NCI-H1694 treated with DMSO at 0.1 percent for 48 hours (cell line): ENCODE results near the gene ANAPC5.
"Not testable (repeated sequence)": the region's sequence is repeated elsewhere in the genome, so short reads cannot be mapped to it uniquely, and the experiment has no call there.

ENCODE experiments used
- DNase-seq: peaks from one replicate; lab custom pipeline; 2025; lab: John Stamatoyannopoulos, UW

ANAPC5 gene

GRCh38 chr12:121314431-121314830 is 37.8 kb downstream of the ANAPC5 start:
- no peak for DNase-seq

- not testable (repeated sequence) for DNase-seq
These were observed 42.0 kb downstream of the ANAPC5 start for GRCh38 chr12:121310231-121310630.

GRCh38 chr12:121307397-121307796 is 44.8 kb downstream of the ANAPC5 start:
- DNase-seq = not testable (repeated sequence)

- DNase-seq = no peak
These were observed 47.9 kb downstream of the ANAPC5 start for GRCh38 chr12:121304306-121304705.

- DNase-seq = no peak
These were observed 50.3 kb downstream of the ANAPC5 start for GRCh38 chr12:121301876-121302275.

GRCh38 chr12:121300083-121300819 is 52.0 kb downstream of the ANAPC5 start:
- DNase-seq = no peak

- no peak for DNase-seq
These were observed 52.5 kb downstream of the ANAPC5 start for GRCh38 chr12:121299662-121300061.

- not testable (repeated sequence) for DNase-seq
These were observed 53.8 kb downstream of the ANAPC5 start for GRCh38 chr12:121298411-121298810.

- DNase-seq = no peak
These were observed 54.7 kb downstream of the ANAPC5 start for GRCh38 chr12:121297435-121297991.

- peak; percentile 40 for DNase-seq
These were observed 55.4 kb downstream of the ANAPC5 start, which contains the start of gene CAMKK2 for GRCh38 chr12:121296618-121297434. Gene CAMKK2, minus strand, starts transcription at chr12:121296709. Its CDS starts 22,183 bp downstream, at chr12:121274526.

GRCh38 chr12:121295746-121296617 is 56.2 kb downstream of the ANAPC5 start:
- no peak for DNase-seq

- no peak for DNase-seq
These were observed 57.0 kb downstream of the ANAPC5 start for GRCh38 chr12:121295116-121295745.

- no peak for DNase-seq
These were observed 57.9 kb downstream of the ANAPC5 start for GRCh38 chr12:121294151-121294889.

- DNase-seq = no peak
These were observed 58.6 kb downstream of the ANAPC5 start for GRCh38 chr12:121293603-121294002.

- no peak for DNase-seq
These were observed 61.8 kb downstream of the ANAPC5 start for GRCh38 chr12:121290410-121290809.

- no peak for DNase-seq
These were observed 62.2 kb downstream of the ANAPC5 start for GRCh38 chr12:121289962-121290361.

- no peak for DNase-seq
These were observed 63.2 kb downstream of the ANAPC5 start for GRCh38 chr12:121288986-121289385.

GRCh38 chr12:121288158-121288845 is 63.9 kb downstream of the ANAPC5 start:
- DNase-seq = no peak

GRCh38 chr12:121287267-121287954 is 64.8 kb downstream of the ANAPC5 start:
- DNase-seq = no peak
